ENCODE results near the gene CREB3L2. TPM values are rescaled to one million over a fixed set of nuclear protein-coding genes. Genes with fewer than 3 reads are reported as not detected.
"Not testable (repeated sequence)": the region's sequence is repeated elsewhere in the genome, so short reads cannot be mapped to it uniquely, and the experiment has no call there.

CREB3L2 gene, protein sequence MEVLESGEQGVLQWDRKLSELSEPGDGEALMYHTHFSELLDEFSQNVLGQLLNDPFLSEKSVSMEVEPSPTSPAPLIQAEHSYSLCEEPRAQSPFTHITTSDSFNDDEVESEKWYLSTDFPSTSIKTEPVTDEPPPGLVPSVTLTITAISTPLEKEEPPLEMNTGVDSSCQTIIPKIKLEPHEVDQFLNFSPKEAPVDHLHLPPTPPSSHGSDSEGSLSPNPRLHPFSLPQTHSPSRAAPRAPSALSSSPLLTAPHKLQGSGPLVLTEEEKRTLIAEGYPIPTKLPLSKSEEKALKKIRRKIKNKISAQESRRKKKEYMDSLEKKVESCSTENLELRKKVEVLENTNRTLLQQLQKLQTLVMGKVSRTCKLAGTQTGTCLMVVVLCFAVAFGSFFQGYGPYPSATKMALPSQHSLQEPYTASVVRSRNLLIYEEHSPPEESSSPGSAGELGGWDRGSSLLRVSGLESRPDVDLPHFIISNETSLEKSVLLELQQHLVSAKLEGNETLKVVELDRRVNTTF
- polyA plus RNA-seq (ENCODE audit: insufficient read length) = 32.3 TPM

DNA sequence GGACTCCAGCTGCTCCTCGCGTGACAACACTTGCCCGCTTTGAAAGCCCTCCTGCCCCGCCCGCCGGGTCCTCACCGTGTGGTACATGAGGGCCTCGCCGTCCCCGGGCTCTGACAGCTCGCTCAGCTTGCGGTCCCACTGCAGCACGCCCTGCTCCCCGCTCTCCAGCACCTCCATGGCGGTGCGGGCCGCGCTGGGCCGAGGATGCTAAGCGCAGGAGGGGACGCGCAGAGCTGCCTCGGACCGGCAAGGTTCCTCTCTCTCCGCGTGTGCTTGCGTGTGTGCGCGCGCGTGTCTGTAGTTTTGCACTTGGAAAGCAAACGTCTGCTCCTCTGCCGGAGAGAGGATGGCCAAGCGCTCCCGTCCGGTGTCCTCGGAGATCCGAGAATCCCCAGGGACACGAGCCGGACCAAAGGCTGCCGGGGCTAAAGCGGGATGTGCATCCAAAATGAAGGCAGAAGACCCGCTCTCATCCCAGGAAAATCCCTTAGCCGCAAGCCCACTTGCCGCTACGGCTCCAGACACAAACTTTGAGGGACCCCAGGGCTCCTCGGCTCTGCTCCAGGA lies at the start of gene CREB3L2:
Gene CREB3L2, minus strand, starts transcription at position 558 of the 567 bp plus-strand sequence. Its CDS starts 381 bp downstream, at position 177.
- peak; percentile 69 for DNase-seq

DNA sequence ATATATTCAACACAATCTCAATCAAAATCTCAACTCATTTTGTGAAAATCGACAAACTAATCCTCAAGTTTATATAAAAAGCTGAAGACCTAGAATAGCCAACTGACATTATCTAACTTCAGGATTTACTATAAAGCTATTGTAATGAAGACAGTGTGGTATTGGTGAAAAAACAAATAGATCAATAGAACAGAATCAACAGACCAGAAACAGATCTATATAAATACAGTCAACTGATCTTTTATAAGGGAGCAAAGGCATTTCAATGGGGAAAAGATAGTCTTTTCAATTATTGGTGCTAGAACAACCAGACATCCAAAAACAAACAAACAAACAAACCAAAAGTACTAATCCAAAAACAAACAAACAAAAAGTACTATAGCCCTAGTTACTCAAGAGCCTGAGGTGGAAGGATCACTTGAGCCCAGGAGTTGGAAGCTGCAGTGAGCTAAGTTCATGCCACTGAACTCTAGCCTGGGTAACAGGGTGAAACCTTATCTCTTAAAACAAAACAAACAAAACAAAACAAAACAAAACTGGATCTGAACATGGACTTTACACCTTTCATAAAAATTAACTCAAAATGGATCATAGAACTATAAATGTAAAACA lies 47.7 kb upstream of the CREB3L2 start:
- DNase-seq = no peak

GRCh38 chr7:138047907-138048306 lies 46.0 kb upstream of the CREB3L2 start:
- DNase-seq = no peak

GRCh38 chr7:138044897-138045296 lies 43.0 kb upstream of the CREB3L2 start:
- no peak for DNase-seq

DNA sequence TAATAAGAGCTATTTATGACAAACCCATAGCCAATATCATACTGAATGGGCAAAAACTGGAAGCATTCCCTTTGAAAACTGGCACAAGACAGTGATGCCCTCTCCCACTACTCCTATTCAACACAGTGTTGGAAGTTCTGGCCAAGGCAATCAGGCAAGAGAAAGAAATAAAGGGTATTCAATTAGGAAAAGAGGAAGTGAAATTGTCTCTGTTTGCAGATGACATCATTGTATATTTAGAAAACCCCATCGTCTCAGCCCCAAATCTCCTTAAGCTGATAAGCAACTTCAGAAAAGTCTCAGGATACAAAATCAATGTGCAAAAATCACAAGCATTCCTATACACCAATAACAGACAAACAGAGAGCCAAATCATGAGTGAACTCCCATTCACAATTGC lies 38.2 kb upstream of the CREB3L2 start:
- DNase-seq = not testable (repeated sequence)

DNA sequence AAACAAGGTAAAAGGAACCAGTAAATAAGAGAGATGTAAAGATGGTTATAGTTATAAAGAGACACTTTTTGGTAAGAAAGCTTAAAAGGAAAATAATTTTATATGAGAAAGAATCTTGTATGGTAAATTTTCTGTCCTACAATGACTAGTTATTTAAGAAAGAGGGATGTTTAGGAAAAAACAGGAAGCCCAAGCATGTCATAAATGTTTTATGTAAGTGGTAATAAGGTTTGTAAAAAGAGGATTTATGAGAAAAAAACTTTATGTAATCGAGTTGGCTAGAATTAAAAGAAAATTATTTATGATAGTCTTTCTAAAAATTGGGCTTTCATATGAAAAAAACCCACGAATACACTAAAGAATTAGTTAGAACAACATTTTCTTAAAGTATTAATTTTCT lies 34.2 kb upstream of the CREB3L2 start:
- no peak for DNase-seq

GRCh38 chr7:138033241-138033640 lies 31.4 kb upstream of the CREB3L2 start:
- no peak for DNase-seq

- DNase-seq = no peak
Observed at GRCh38 chr7:138032770-138033169, 30.9 kb upstream of the CREB3L2 start.

GRCh38 chr7:138032186-138032585 lies 30.3 kb upstream of the CREB3L2 start:
- DNase-seq = no peak

DNA sequence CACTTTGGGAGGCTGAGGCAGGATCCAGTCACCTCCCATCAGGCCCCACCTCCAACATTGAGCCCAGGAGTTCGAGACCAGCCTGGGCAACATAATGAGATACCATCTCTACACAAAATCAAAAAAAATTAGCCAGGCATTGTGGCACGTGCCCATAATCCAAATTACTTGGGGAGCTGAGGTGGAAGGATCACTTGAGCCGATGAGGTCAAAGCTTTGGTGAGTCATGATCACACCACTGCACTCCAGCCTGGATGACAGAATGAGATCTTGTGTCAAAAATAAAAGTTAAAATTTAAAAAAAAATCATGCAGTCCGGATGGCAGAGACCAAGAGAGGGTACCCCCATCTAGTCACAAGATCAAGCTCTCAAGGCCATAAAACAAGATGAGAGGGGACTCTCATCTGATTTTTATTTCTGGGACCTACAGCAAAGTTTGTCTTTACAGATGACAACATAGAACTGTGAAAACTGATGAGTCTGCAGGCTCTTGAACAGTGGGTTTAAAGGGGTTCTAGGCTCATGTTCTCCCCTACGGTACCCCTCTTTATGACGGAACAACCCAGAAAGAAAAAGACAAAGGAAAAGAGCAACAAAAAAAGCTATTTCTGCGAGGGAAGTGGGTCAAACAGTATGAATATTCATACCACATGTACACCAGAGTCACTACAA lies 28.9 kb upstream of the CREB3L2 start:
- DNase-seq = no peak

DNA sequence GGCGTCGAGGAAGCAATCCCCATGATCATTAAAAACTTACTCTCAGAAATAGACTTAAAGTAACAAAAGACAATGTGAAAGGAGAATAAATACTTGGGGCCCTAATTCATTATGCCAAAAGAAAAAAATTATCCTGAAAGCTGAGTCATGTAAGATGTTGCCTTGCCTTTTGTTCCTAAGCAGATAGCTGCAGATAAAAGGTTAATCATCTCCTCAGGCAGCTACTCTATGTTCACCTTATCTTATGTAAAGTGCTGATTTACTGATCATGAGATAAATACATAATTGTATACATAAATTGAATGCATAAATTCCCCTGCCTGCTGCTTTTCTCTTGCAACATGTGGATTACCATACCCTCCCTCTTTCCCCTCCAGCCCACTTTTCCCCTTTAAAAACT lies 28.1 kb upstream of the CREB3L2 start:
- no peak for DNase-seq

- no peak for DNase-seq
Observed at GRCh38 chr7:138029126-138029525, 27.2 kb upstream of the CREB3L2 start.

- no peak for DNase-seq
Observed at GRCh38 chr7:138027100-138027499, 25.2 kb upstream of the CREB3L2 start.

- no peak for DNase-seq
Observed at GRCh38 chr7:138025215-138026186, 23.6 kb upstream of the CREB3L2 start.

- DNase-seq = no peak
Observed at GRCh38 chr7:138024765-138025164, 22.9 kb upstream of the CREB3L2 start.

DNA sequence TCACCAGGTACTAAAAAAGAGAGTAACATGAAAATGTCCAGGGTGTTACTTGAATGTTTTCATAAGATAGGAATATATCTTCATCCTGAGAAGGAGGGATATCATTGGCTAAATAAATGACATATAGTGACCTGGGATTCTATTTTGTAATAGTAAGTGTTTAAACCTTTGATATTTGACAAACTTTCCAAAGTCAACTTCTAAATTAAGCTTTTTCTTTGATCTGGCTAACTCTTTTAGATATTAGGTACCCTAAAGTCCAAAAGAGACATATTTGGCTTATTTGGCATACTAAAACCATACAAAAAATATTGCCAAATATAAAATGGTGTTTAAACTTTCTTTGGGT lies 22.4 kb upstream of the CREB3L2 start:
- no peak for DNase-seq

- DNase-seq = no peak
Observed at GRCh38 chr7:138023618-138024342, 21.9 kb upstream of the CREB3L2 start.

DNA sequence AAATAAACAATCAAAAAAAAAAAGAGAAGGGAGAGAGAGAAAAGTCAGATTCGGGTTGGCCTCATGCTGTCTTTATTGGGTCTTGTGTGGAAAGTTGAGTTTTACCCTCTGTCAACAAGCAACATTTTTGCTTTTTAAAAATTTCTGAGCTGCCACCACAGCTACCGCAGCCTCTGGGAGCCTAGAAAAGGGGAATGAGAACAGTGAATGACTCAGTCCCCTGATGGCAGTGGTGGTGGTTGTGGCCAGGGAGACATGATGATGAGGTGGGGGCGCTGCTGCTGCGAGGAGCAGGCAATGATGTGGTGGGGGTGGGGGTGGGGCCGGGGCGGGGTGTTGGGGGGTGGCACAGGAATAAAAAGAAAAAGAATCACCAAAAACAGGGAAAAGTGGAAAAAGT lies 20.0 kb upstream of the CREB3L2 start:
- no peak for DNase-seq

GRCh38 chr7:138017992-138018391 lies 16.1 kb upstream of the CREB3L2 start:
- DNase-seq = no peak

DNA sequence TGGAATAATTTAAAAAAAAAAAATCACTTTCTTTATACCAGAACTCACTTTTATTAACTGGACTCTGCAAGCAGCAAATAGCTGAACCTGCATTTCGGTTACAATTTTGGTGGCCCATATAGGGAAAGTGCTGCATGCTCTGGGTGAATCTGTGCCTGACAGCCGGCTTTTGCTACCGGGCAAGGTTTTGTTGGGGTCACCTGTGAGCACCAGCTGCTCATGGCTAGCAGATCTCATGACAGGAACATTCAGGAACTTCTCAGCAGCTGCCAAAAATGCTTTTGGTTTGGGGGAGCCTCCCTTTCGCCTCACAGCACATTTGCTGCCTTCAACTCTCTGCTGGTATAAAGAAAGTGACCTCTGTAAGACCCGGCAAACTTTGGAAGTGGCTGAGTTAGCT lies 13.2 kb upstream of the CREB3L2 start:
- no peak for DNase-seq

- DNase-seq = no peak
Observed at GRCh38 chr7:138014686-138015085, 12.8 kb upstream of the CREB3L2 start.
